ENCODE measurements around the gene MAPK10.
"Not testable (repeated sequence)": the region's sequence is repeated elsewhere in the genome, so short reads cannot be mapped to it uniquely, and the experiment has no call there.

The MAPK10 gene

GRCh38 chr4:85967872-85968271 is 392.0 kb downstream of the MAPK10 start:
- Histone ChIP-seq H3K4me1 (peaks cover 0 to 32% (median 6%) of the 10 kb centered on the region in 4 donors), H3K27me3 (no peaks in the 10 kb centered on the region), H3K27ac (no peak overlapping the region), H3K4me3 (no peak overlapping the region), H3K9me3 (no peaks in the 10 kb centered on the region), H3K36me3 (no peaks in the 10 kb centered on the region)
- no peak for TF ChIP-seq CTCF (IDR thresholded peaks at IDR 0.05)
- no peak for DNase-seq
- intact Hi-C loops (cut with DNase I; ENCODE audit: low total_unique reads) = loop anchor here (10.0 kb wide), 1 partner anchor 143 kb away; no protein-coding TSS in a partner anchor

- H3K36me3 ChIP-seq = no peaks in the 10 kb centered on the region
- H3K9me3 ChIP-seq = no peaks in the 10 kb centered on the region
- no peak for DNase-seq
- peaks cover 0 to 32% (median 6%) of the 10 kb centered on the region in 4 donors for H3K4me1 ChIP-seq
- peak overlapping the region in 1 of 2 donors; percentile 21 for H3K27ac ChIP-seq
- intact Hi-C loops (cut with DNase I; ENCODE audit: low total_unique reads) = loop anchor here (10.0 kb wide), 1 partner anchor 142 kb away; no protein-coding TSS in a partner anchor
- TF ChIP-seq CTCF (IDR thresholded peaks at IDR 0.05) = no peak
- no peaks in the 10 kb centered on the region for H3K27me3 ChIP-seq
- no peak overlapping the region for H3K4me3 ChIP-seq
These were observed 393.5 kb downstream of the MAPK10 start for GRCh38 chr4:85966373-85966772.

GRCh38 chr4:85965529-85965928 is 394.3 kb downstream of the MAPK10 start:
- DNase-seq = no peak
- Histone ChIP-seq H3K27ac (no peak overlapping the region), H3K27me3 (no peaks in the 10 kb centered on the region), H3K9me3 (no peaks in the 10 kb centered on the region), H3K4me3 (no peak overlapping the region), H3K4me1 (peaks cover 0 to 32% (median 6%) of the 10 kb centered on the region in 4 donors), H3K36me3 (no peaks in the 10 kb centered on the region)
- intact Hi-C loops (cut with DNase I; ENCODE audit: low total_unique reads) = loop anchor here (10.0 kb wide), 1 partner anchor 141 kb away; no protein-coding TSS in a partner anchor
- TF ChIP-seq CTCF (IDR thresholded peaks at IDR 0.05) = no peak

GRCh38 chr4:85965017-85965416 is 394.8 kb downstream of the MAPK10 start:
- not testable (repeated sequence) for H3K27ac ChIP-seq, H3K27me3 ChIP-seq
- intact Hi-C loops (cut with DNase I; ENCODE audit: low total_unique reads) = loop anchor here (10.0 kb wide), 1 partner anchor 140 kb away; no protein-coding TSS in a partner anchor

GRCh38 chr4:85964298-85964697 is 395.6 kb downstream of the MAPK10 start:
- TF ChIP-seq CTCF (IDR thresholded peaks at IDR 0.05) = no peak
- Histone ChIP-seq H3K9me3 (no peaks in the 10 kb centered on the region), H3K4me1 (peaks cover 0 to 32% (median 5%) of the 10 kb centered on the region in 4 donors), H3K27me3 (no peaks in the 10 kb centered on the region), H3K36me3 (no peaks in the 10 kb centered on the region), H3K27ac (no peak overlapping the region), H3K4me3 (no peak overlapping the region)
- DNase-seq = no peak
- intact Hi-C loops (cut with DNase I; ENCODE audit: low total_unique reads) = loop anchor here (10.0 kb wide), 1 partner anchor 139 kb away; no protein-coding TSS in a partner anchor

More at GRCh38 chr4:85965017-85965416, 394.8 kb downstream of the MAPK10 start:
- DNase-seq, H3K36me3 ChIP-seq, H3K4me3 ChIP-seq, H3K9me3 ChIP-seq: not testable (repeated sequence)
- peaks cover 0 to 32% (median 5%) of the 10 kb centered on the region in 4 donors for H3K4me1 ChIP-seq

GRCh38 chr4:85963231-85963630 is 396.6 kb downstream of the MAPK10 start:
- H3K4me3 ChIP-seq = no peak overlapping the region
- DNase-seq = no peak
- H3K27ac ChIP-seq = no peak overlapping the region
- no peak for TF ChIP-seq CTCF (IDR thresholded peaks at IDR 0.05)
- H3K36me3 ChIP-seq = no peaks in the 10 kb centered on the region
- H3K27me3 ChIP-seq = no peaks in the 10 kb centered on the region
- H3K4me1 ChIP-seq = peaks cover 0 to 22% (median 5%) of the 10 kb centered on the region in 4 donors
- intact Hi-C loops (cut with DNase I; ENCODE audit: low total_unique reads) = loop anchor here (10.0 kb wide), 1 partner anchor 138 kb away; no protein-coding TSS in a partner anchor
- H3K9me3 ChIP-seq = no peaks in the 10 kb centered on the region

Data from tibial artery (tissue), 4 donors.